ENCODE results near the gene USP34. TPM values are rescaled to one million over a fixed set of nuclear protein-coding genes. Genes with fewer than 3 reads are reported as not detected.
A peak's percentile ranks its signal among the peaks of the same experiment; 100 is the strongest.

Gene USP34
- total RNA-seq, 2 donors from 2014 or later, result 105 to 120 TPM

DNA sequence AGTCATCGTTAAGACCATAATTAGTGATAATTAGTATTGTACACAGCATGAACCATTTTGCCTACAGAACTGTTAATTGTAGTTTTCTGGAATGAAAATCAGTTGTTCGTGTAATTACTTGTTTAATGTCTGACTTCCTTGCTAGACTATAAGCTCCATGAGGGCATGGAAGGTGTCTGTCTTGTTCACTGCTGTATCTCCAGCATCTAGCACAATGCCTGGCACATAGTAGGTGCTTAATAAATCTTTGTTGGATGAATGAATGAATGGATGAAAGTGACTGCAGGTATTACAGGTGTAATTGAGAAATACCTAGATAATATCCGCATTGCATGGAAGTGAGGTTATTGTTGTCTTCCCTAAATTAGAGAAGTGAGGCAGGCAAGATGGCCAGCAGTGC lies 287.1 kb downstream of the USP34 start:
- no peaks in the 10 kb centered on the region for H3K27me3 Mint-ChIP-seq (ENCODE audit: insufficient read depth)
- peaks cover 17% of the 10 kb centered on the region for H3K4me1 ChIP-seq (ENCODE audit: control insufficient read depth, insufficient read depth, low read length)
- no peak overlapping the region for H3K27ac ChIP-seq (ENCODE audit: low read depth, low read length)
- no peak overlapping the region for H3K9ac ChIP-seq (ENCODE audit: extremely low read depth, low read length, poor library complexity, severe bottlenecking)
- H3K4me3 Mint-ChIP-seq, result no peak overlapping the region
- TF ChIP-seq, protein P1, sequence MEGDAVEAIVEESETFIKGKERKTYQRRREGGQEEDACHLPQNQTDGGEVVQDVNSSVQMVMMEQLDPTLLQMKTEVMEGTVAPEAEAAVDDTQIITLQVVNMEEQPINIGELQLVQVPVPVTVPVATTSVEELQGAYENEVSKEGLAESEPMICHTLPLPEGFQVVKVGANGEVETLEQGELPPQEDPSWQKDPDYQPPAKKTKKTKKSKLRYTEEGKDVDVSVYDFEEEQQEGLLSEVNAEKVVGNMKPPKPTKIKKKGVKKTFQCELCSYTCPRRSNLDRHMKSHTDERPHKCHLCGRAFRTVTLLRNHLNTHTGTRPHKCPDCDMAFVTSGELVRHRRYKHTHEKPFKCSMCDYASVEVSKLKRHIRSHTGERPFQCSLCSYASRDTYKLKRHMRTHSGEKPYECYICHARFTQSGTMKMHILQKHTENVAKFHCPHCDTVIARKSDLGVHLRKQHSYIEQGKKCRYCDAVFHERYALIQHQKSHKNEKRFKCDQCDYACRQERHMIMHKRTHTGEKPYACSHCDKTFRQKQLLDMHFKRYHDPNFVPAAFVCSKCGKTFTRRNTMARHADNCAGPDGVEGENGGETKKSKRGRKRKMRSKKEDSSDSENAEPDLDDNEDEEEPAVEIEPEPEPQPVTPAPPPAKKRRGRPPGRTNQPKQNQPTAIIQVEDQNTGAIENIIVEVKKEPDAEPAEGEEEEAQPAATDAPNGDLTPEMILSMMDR (conservative IDR thresholded peaks at IDR 0.05), result no peak
- no peak overlapping the region for H3K4me3 ChIP-seq (ENCODE audit: low read length)
- DNase-seq, result no peak
- H3K36me3 ChIP-seq (ENCODE audit: control insufficient read depth, insufficient read depth, low read length), result peaks cover 97% of the 10 kb centered on the region
- 92 to 100% methylated on average over 2 to 3 of the region's 3 CpGs for WGBS, 2 experiments (ENCODE audit: insufficient coverage in 1 of 2, insufficient read length in 1 of 2)
- H3K9me3 ChIP-seq (ENCODE audit: control insufficient read depth, low read length), result no peaks in the 10 kb centered on the region
- H3K27ac Mint-ChIP-seq, result no peak overlapping the region
- H3K4me1 Mint-ChIP-seq, result peaks cover 21% of the 10 kb centered on the region
- peaks cover 88% of the 10 kb centered on the region for H3K36me3 Mint-ChIP-seq (ENCODE audit: low read depth)
- no peaks in the 10 kb centered on the region for H3K27me3 ChIP-seq (ENCODE audit: control insufficient read depth, insufficient read depth, low read length, poor library complexity, severe bottlenecking)
- H3K9me3 Mint-ChIP-seq, result no peaks in the 10 kb centered on the region

DNA sequence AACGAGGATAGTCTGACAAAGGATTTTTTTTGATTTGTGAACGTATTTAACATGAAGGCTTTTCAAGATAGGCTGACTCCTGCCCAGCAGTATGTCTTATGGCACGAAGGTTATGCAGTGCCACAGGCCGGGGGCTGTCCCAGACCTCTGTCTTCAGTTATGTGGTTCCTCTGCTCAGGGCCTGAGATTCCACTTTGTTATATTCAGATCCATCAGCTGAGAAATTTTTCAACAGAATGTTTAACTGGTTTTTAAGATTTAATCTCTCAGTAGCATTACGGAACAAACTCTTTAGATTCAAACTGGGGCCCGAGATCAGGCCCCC lies 288.9 kb downstream of the USP34 start:
- Histone ChIP-seq H3K9me3 (ENCODE audit: control insufficient read depth, low read length) (no peaks in the 10 kb centered on the region), H3K4me1 (ENCODE audit: control insufficient read depth, insufficient read depth, low read length) (peaks cover 22% of the 10 kb centered on the region), H3K9ac (ENCODE audit: extremely low read depth, low read length, poor library complexity, severe bottlenecking) (no peak overlapping the region), H3K27ac (ENCODE audit: low read depth, low read length) (no peak overlapping the region), H3K36me3 (ENCODE audit: control insufficient read depth, insufficient read depth, low read length) (peaks cover 79% of the 10 kb centered on the region), H3K27me3 (ENCODE audit: control insufficient read depth, insufficient read depth, low read length, poor library complexity, severe bottlenecking) (no peaks in the 10 kb centered on the region), H3K4me3 (ENCODE audit: low read length) (no peak overlapping the region)
- H3K27ac Mint-ChIP-seq, result peak overlapping the region; percentile 12
- H3K4me1 Mint-ChIP-seq, result peaks cover 29% of the 10 kb centered on the region
- DNase-seq, result no peak
- no peaks in the 10 kb centered on the region for H3K9me3 Mint-ChIP-seq
- H3K27me3 Mint-ChIP-seq (ENCODE audit: insufficient read depth), result no peaks in the 10 kb centered on the region
- 92 to 96% methylated on average over 6 of the region's 6 CpGs for WGBS, 2 experiments (ENCODE audit: insufficient coverage in 1 of 2, insufficient read length in 1 of 2)
- TF ChIP-seq, protein P1 (conservative IDR thresholded peaks at IDR 0.05), result no peak
- H3K36me3 Mint-ChIP-seq (ENCODE audit: low read depth), result peaks cover 73% of the 10 kb centered on the region
- H3K4me3 Mint-ChIP-seq, result no peak overlapping the region

DNA sequence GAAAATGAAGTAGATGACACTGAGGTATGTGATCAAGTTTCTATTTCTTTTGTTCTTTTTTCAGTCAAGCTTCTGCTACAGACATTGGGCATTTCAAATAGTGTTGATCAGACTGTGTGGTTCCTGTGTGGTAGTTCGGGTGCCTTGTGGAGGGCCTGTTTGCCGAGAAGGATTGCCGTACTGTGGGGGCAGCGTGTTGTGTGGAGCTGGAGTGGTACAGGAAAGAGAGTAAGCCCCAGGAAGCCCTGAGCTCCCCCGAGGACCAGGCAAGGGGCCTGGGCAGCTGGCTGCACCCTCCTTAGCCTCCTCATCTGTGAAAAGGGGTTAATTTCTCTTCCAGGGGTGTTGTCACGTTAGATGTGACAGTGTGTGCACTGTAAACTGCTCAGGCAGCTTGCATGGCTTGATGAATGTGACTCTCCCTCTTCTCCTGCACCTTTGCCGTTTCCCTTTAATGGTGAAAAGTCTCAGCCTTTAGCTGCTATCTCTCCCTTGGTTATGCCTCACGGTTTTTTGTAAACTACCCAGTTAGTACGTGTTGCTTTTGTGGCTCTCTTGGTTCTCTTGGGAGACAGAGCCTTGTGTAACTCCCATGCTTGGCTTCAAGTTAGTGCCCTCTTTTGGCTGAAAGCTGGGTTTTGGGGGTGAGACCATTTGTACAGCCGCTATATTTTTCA lies 289.4 kb downstream of the USP34 start:
- Mint-ChIP-seq H3K4me1 (peaks cover 32% of the 10 kb centered on the region), H3K36me3 (ENCODE audit: low read depth) (peaks cover 68% of the 10 kb centered on the region), H3K27me3 (ENCODE audit: insufficient read depth) (peaks cover 2% of the 10 kb centered on the region), H3K27ac (peak overlapping the region; percentile 12), H3K4me3 (no peak overlapping the region), H3K9me3 (no peaks in the 10 kb centered on the region)
- DNase-seq, result no peak
- H3K9me3 ChIP-seq (ENCODE audit: control insufficient read depth, low read length), result no peaks in the 10 kb centered on the region
- peaks cover 74% of the 10 kb centered on the region for H3K36me3 ChIP-seq (ENCODE audit: control insufficient read depth, insufficient read depth, low read length)
- H3K9ac ChIP-seq (ENCODE audit: extremely low read depth, low read length, poor library complexity, severe bottlenecking), result no peak overlapping the region
- H3K27me3 ChIP-seq (ENCODE audit: control insufficient read depth, insufficient read depth, low read length, poor library complexity, severe bottlenecking), result no peaks in the 10 kb centered on the region
- H3K27ac ChIP-seq (ENCODE audit: low read depth, low read length), result no peak overlapping the region
- peaks cover 22% of the 10 kb centered on the region for H3K4me1 ChIP-seq (ENCODE audit: control insufficient read depth, insufficient read depth, low read length)
- H3K4me3 ChIP-seq (ENCODE audit: low read length), result no peak overlapping the region
- WGBS, 2 experiments (ENCODE audit: insufficient coverage in 1 of 2, insufficient read length in 1 of 2), result 91 to 92% methylated on average over 5 to 10 of the region's 10 CpGs
- TF ChIP-seq, protein P1 (conservative IDR thresholded peaks at IDR 0.05), result no peak

All from endodermal cell (in vitro differentiated cells).